Small intestine (tissue), 7 donors: ENCODE measurements around the gene HOXA4. TPM values are rescaled to one million over a fixed set of nuclear protein-coding genes. Genes with fewer than 3 reads are reported as not detected.

Source experiments
- DNase-seq, 2 donors: peaks; one replicate each; pipeline versions ENCODE4 v3.0.0 to v3.0.0-alpha.2; 2013
- FAIRE-seq: peaks from 2 replicates; lab custom pipeline; 2012; peaks lifted over from hg19 to GRCh38; lab: Jason Lieb, UNC
- H3K27ac ChIP-seq, 3 donors: one replicate each; pipeline ENCODE4 v1.5.1; 2013; ENCODE audit warnings: low read length in 2 of 3, mild to moderate bottlenecking in 2 of 3, control low read depth in 1 of 3, inconsistent platforms in 1 of 3, low read depth in 1 of 3, moderate library complexity in 1 of 3
- H3K27me3 ChIP-seq, 3 donors: one replicate each; pipeline ENCODE4 v1.6.1; 2013; ENCODE audit warnings: low read length in 3 of 3, inconsistent platforms in 1 of 3; ENCODE audit not compliant: control insufficient read depth in 3 of 3, insufficient read depth in 3 of 3
- H3K36me3 ChIP-seq, 3 donors: one replicate each; pipeline ENCODE4 v1.6.1; 2013; ENCODE audit warnings: low read length in 3 of 3, inconsistent platforms in 1 of 3, low read depth in 1 of 3, mild to moderate bottlenecking in 1 of 3, moderate library complexity in 1 of 3; ENCODE audit not compliant: control insufficient read depth in 3 of 3, insufficient read depth in 2 of 3
- H3K4me1 ChIP-seq, 3 donors: one replicate each; pipeline ENCODE4 v1.6.1; 2013; ENCODE audit warnings: low read length in 2 of 3, inconsistent platforms in 1 of 3, low read depth in 1 of 3, mild to moderate bottlenecking in 1 of 3, moderate library complexity in 1 of 3; ENCODE audit not compliant: control insufficient read depth in 3 of 3, insufficient read depth in 2 of 3
- H3K4me3 ChIP-seq, 3 donors: one replicate each; pipeline ENCODE4 v1.5.1; 2013; ENCODE audit warnings: low read length in 3 of 3, control low read depth in 1 of 3, inconsistent platforms in 1 of 3, low read depth in 1 of 3, mild to moderate bottlenecking in 1 of 3, moderate library complexity in 1 of 3
- H3K9me3 ChIP-seq, 2 donors: one replicate each; pipeline ENCODE4 v1.6.1; 2013; ENCODE audit warnings: low read depth in 1 of 2, low read length in 1 of 2; ENCODE audit not compliant: control insufficient read depth in 2 of 2, insufficient read depth in 1 of 2
- WGBS, 3 donors: extraction: QIAGEN DNeasy Blood & Tissue Kit; methylation state at CpG; one replicate each; pipeline ENCODE4 v1.1.7; 2013; 5-methylcytosine and 5-hydroxymethylcytosine counted together
- polyA plus RNA-seq, 4 donors: library from polyadenylated mRNA; stranded (reverse) in 3 of 4; unstranded in 1 of 4; fragments of 200-250 nt in 3 of 4; fragments of 120-200 nt in 1 of 4; gene quantifications; one replicate each; pipeline versions ENCODE4 v1.2.1 to v1.2.3, GENCODE V29; 2013
- donor health status: healthy with polysubstance abuse.
- donor health status: control.
- donor health status: control.
- donor health status: Bipolar disorder and iron deficiency.
- donor health status: healthy.

Gene HOXA4
- polyA plus RNA-seq, 4 donors: 2.4 to 15.3 (median 7.9) TPM; not detected in 1

DNA sequence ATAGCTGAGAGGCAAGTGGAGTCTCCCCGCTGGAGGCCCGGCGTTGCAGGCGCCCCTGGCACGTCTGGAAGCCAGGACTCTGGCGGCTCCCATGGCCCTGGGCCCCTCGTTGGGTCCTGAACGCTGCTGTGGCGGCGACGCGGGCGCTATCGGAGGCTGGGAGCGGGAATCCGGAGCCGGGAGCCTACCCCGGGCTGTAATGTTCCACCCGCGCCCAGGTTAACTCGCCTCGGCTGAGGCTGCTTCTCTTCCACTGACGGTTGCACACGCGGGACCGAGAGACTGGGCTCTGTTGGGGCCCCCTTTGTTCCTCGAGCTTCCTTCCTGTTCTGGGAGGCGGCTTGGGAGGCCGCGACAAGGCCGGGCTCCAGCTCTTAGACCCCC lies 14.2 kb upstream of the HOXA4 start:
- FAIRE-seq: no peak
- Histone ChIP-seq H3K27me3 (peaks cover 9 to 72% (median 13%) of the 10 kb centered on the region in 3 donors), H3K4me1 (peaks cover 0 to 41% (median 2%) of the 10 kb centered on the region in 3 donors), H3K27ac (peak overlapping the region in 2 of 3 donors; percentile 52 to 62), H3K9me3 (no peaks in the 10 kb centered on the region), H3K36me3 (peaks cover 0 to 35% (median 0%) of the 10 kb centered on the region in 3 donors), H3K4me3 (peak overlapping the region in 1 of 3 donors; percentile 29)
- DNase-seq: no peak
- 7 to 47% (median 32%) methylated on average over 30 to 31 of the region's 31 CpGs for WGBS, 3 donors

DNA sequence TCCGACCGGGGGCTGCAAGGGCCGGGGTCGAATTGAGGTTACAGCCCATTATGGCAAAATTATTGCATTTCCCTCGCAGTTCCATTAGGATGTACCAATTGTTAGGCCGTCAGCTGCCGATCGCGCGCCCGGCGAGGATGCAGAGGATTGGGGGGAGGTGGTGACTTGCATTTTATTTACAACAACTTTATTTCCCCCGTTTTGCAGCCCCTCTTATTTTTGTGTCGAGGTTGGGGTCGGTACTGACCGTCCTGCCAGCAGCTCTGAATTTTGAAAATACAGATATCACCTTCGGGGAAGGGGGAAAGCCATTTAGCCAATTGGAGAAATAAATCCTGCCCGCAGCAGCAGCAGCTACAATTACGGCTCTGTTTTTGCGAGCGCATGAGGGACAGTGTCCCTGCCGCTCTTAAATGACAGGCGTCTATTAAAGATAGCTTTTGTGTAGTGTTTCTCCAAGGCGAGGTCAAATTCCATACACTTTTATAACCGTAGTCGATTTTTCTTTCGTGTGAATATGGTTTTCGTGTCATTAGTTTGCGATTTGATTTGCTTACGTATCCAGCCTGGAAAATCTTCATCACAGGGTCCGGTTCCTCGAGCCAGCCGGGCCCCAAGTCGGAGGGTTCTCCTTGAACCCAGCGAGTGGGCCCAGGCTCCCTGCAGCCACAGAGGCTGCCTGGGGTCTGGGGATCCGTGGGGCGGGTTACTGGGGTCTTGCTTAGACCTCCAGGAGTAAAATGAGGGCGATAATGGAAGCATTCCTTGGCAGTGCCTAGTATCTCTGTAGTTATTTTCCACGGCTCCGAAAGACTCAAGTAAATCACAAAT lies 13.6 kb upstream of the HOXA4 start:
- H3K9me3 ChIP-seq: no peaks in the 10 kb centered on the region
- no peak for FAIRE-seq
- WGBS, 3 donors: 14 to 45% (median 39%) methylated on average over 40 of the region's 40 CpGs
- DNase-seq: peak in 1 of 2 donors; percentile 66
- peaks cover 0 to 41% (median 2%) of the 10 kb centered on the region in 3 donors for H3K4me1 ChIP-seq
- peak overlapping the region in 2 of 3 donors; percentile 29 to 46 for H3K4me3 ChIP-seq
- peak overlapping the region in 2 of 3 donors; percentile 55 to 62 for H3K27ac ChIP-seq
- peaks cover 0 to 35% (median 0%) of the 10 kb centered on the region in 3 donors for H3K36me3 ChIP-seq
- H3K27me3 ChIP-seq: peaks cover 9 to 68% (median 13%) of the 10 kb centered on the region in 3 donors

DNA sequence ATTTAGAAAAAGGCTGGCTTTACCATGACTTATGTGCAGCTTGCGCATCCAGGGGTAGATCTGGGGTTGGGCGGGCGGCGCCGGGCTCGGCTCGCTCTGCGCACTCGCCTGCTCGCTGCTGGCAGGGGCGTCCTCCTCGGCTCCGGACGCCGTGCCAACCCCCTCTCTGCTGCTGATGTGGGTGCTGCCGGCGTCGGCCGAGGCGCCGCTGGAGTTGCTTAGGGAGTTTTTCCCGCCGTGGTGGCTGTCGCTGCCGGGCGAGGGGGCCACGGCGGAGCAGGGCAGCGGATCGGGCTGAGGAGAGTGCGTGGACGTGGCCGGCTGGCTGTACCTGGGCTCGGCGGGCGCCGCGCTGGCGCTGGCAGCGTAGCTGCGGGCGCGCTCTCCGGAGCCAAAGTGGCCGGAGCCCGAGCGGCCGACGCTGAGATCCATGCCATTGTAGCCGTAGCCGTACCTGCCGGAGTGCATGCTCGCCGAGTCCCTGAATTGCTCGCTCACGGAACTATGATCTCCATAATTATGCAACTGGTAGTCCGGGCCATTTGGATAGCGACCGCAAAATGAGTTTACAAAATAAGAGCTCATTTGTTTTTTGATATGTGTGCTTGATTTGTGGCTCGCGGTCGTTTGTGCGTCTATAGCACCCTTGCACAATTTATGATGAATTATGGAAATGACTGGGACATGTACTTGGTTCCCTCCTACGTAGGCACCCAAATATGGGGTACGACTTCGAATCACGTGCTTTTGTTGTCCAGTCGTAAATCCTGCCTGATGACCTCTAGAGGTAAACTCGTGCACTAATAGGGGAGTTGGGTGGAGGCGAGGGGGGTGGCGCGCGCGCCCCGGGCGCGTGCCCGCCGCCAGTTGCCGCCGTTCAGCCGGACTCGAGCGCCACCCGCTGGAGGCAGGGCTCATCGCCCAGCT lies 12.7 kb upstream of the HOXA4 start, which contains the start of gene HOXA5:
HOXA5 (minus strand) TSS at position 659 of the 927 bp plus-strand sequence; CDS start at position 585, 74 bp downstream.
- no peaks in the 10 kb centered on the region for H3K9me3 ChIP-seq

GRCh38 chr7:27142580-27143022 lies 12.0 kb upstream of the HOXA4 start:
- Histone ChIP-seq H3K4me1 (peaks cover 0 to 43% (median 2%) of the 10 kb centered on the region in 3 donors), H3K4me3 (peak overlapping the region; percentile 42 to 64 (median 46)), H3K36me3 (peaks cover 0 to 35% (median 0%) of the 10 kb centered on the region in 3 donors), H3K27me3 (peaks cover 9 to 52% (median 13%) of the 10 kb centered on the region in 3 donors), H3K27ac (peak overlapping the region in 2 of 3 donors; percentile 75 to 94), H3K9me3 (no peaks in the 10 kb centered on the region)
- DNase-seq (no peak), FAIRE-seq (no peak)
- WGBS, 3 donors: 14 to 20% (median 17%) methylated on average over 28 to 29 of the region's 29 CpGs

More for the DNA sequence above, 12.7 kb upstream of the HOXA4 start, which contains the start of gene HOXA5:
- Histone ChIP-seq H3K27ac (peak within 1 kb of the TSS in 2 of 3 donors; percentile 75 to 94), H3K27me3 (peaks cover 9 to 59% (median 13%) of the 10 kb centered on the region in 3 donors), H3K4me3 (peak within 1 kb of the TSS; percentile 42 to 64 (median 46)), H3K36me3 (peaks cover 0 to 35% (median 0%) of the 10 kb centered on the region in 3 donors), H3K4me1 (peaks cover 0 to 45% (median 2%) of the 10 kb centered on the region in 3 donors)
- peak; percentile 35 to 89 for DNase-seq
- FAIRE-seq: no peak
- WGBS, 3 donors: 14 to 31% (median 24%) methylated on average over 65 to 86 of the region's 86 CpGs

- 33 to 48% (median 36%) methylated on average over 30 of the region's 30 CpGs for WGBS, 3 donors
- H3K36me3 ChIP-seq: peaks cover 0 to 35% (median 0%) of the 10 kb centered on the region in 3 donors
- peak overlapping the region in 2 of 3 donors; percentile 75 to 94 for H3K27ac ChIP-seq
- H3K4me3 ChIP-seq: peak overlapping the region; percentile 22 to 64 (median 46)
- FAIRE-seq: no peak
- H3K4me1 ChIP-seq: peaks cover 0 to 37% (median 2%) of the 10 kb centered on the region in 3 donors
- no peaks in the 10 kb centered on the region for H3K9me3 ChIP-seq
- no peak for DNase-seq
- H3K27me3 ChIP-seq: peaks cover 9 to 47% (median 13%) of the 10 kb centered on the region in 3 donors
Observed at GRCh38 chr7:27141923-27142579, 11.5 kb upstream of the HOXA4 start.

- DNase-seq (no peak), FAIRE-seq (no peak)
- Histone ChIP-seq H3K4me1 (peaks cover 0 to 43% (median 2%) of the 10 kb centered on the region in 3 donors), H3K27me3 (peaks cover 7 to 40% (median 9%) of the 10 kb centered on the region in 3 donors), H3K4me3 (peak overlapping the region in 1 of 3 donors; percentile 64), H3K36me3 (peaks cover 0 to 35% (median 0%) of the 10 kb centered on the region in 3 donors), H3K27ac (peak overlapping the region in 2 of 3 donors; percentile 75 to 94), H3K9me3 (no peaks in the 10 kb centered on the region)
- 62 to 77% (median 64%) methylated on average over 18 of the region's 18 CpGs for WGBS, 3 donors
Observed at GRCh38 chr7:27141137-27141922, 10.8 kb upstream of the HOXA4 start.
